OCI-LY1 (cell line): ENCODE measurements around the gene TICAM2.

ENCODE experiments used
- H2AFZ ChIP-seq: fragments of 200-600 bp; sonication (generic), shearing (Covaris generic); 2 replicates; pipeline ENCODE4 v1.6.0; 2014; ENCODE audit warnings: antibody characterized with exemption, mild to moderate bottlenecking, low read length
- H3F3A ChIP-seq: fragments of 200-600 bp; sonication (generic), shearing (Covaris generic); 2 replicates; pipeline ENCODE4 v1.6.0; 2014; ENCODE audit warnings: mild to moderate bottlenecking, antibody characterized with exemption, low read length, moderate library complexity; ENCODE audit not compliant: insufficient read depth
- H3K27ac ChIP-seq: fragments of 200-600 bp; sonication (generic); 2 replicates; pipeline ENCODE4 v1.5.1; 2014; ENCODE audit warnings: low read length, mixed run types, mild to moderate bottlenecking, low read depth; ENCODE audit not compliant: poor library complexity, severe bottlenecking
- H3K27me3 ChIP-seq: fragments of 200-600 bp; sonication (generic); 2 replicates; pipeline ENCODE4 v1.6.0; 2014; ENCODE audit warnings: antibody characterized with exemption, mild to moderate bottlenecking, low read length, moderate library complexity; ENCODE audit not compliant: insufficient read depth
- H3K36me3 ChIP-seq: fragments of 200-600 bp; sonication (generic); 2 replicates; pipeline ENCODE4 v1.6.1; 2014; ENCODE audit warnings: mild to moderate bottlenecking, antibody characterized with exemption, low read length, moderate library complexity, mixed read lengths; ENCODE audit not compliant: insufficient read depth
- H3K4me1 ChIP-seq: fragments of 200-600 bp; sonication (generic); 2 replicates; pipeline ENCODE4 v1.5.1; 2014; ENCODE audit warnings: mild to moderate bottlenecking, low read length, moderate library complexity; ENCODE audit not compliant: insufficient read depth, severe bottlenecking
- H3K4me2 ChIP-seq: fragments of 200-600 bp; sonication (generic), shearing (Covaris generic); 2 replicates; pipeline ENCODE4 v1.6.1; 2014; ENCODE audit warnings: low read length
- H3K4me3 ChIP-seq: fragments of 200-600 bp; sonication (generic); 2 replicates; pipeline ENCODE4 v1.5.1; 2014; ENCODE audit warnings: low read length, low read depth, mild to moderate bottlenecking, mixed read lengths; ENCODE audit not compliant: poor library complexity, severe bottlenecking
- H3K79me2 ChIP-seq: fragments of 200-600 bp; shearing (Covaris generic); 2 replicates; pipeline ENCODE4 v1.6.1; 2016; ENCODE audit warnings: mixed run types, low read length, mixed read lengths; ENCODE audit not compliant: insufficient read depth
- H3K9ac ChIP-seq: fragments of 200-600 bp; sonication (generic), shearing (Covaris generic); 2 replicates; pipeline ENCODE4 v1.6.1; 2014; ENCODE audit warnings: mild to moderate bottlenecking, low read length, mixed read lengths
- H3K9me2 ChIP-seq: fragments of 200-600 bp; sonication (generic), shearing (Covaris generic); 2 replicates; pipeline ENCODE4 v1.6.1; 2014; ENCODE audit warnings: low read depth, mild to moderate bottlenecking, low read length, mixed read lengths
- H3K9me3 ChIP-seq: fragments of 200-600 bp; shearing (Covaris generic); 2 replicates; pipeline ENCODE4 v1.6.1; 2014; ENCODE audit warnings: low read length, mixed read lengths
- H4K20me1 ChIP-seq: fragments of 200-600 bp; sonication (generic), shearing (Covaris generic); 2 replicates; pipeline ENCODE4 v1.6.0; 2016; ENCODE audit warnings: mild to moderate bottlenecking, low read length; ENCODE audit not compliant: insufficient read depth
- EZH2 ChIP-seq: fragments of 200-600 bp; sonication (generic), shearing (Covaris generic); IDR thresholded peaks from 2 replicates; pipeline ENCODE4 v1.8.0; 2017; ENCODE audit warnings: borderline replicate concordance, mixed run types, mild to moderate bottlenecking, antibody characterized with exemption, low read length, moderate library complexity, mixed read lengths
- TF ChIP-seq, protein P1 (sequence below): fragments of 200-600 bp; sonication (generic), shearing (Covaris generic); IDR thresholded peaks from 2 replicates; pipeline ENCODE4 v1.5.1; 2017; ENCODE audit warnings: mild to moderate bottlenecking, antibody characterized with exemption, low read length, moderate library complexity, mixed read lengths

The TICAM2 gene

DNA sequence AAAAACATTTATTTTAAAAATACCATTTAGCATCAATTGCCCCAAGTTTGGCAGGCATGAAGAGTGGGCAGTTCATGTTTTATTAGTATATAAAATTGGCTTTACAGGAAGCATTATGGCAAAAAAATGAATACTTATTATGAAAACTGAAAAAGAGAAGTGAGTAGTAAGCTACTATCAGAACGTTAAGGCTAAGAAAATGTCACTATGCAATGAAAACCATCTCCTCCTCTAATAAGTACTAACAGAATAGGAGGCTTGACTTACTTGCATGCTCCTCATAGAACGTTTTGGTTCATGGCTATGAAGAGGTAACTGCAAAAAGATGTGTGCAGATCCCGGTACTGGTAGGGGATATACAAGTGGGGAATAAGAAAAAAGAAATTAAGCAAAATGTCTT, 23.6 kb downstream of the TICAM2 start:
- H3K4me3 ChIP-seq, result no peak overlapping the region
- TF ChIP-seq, protein P1, sequence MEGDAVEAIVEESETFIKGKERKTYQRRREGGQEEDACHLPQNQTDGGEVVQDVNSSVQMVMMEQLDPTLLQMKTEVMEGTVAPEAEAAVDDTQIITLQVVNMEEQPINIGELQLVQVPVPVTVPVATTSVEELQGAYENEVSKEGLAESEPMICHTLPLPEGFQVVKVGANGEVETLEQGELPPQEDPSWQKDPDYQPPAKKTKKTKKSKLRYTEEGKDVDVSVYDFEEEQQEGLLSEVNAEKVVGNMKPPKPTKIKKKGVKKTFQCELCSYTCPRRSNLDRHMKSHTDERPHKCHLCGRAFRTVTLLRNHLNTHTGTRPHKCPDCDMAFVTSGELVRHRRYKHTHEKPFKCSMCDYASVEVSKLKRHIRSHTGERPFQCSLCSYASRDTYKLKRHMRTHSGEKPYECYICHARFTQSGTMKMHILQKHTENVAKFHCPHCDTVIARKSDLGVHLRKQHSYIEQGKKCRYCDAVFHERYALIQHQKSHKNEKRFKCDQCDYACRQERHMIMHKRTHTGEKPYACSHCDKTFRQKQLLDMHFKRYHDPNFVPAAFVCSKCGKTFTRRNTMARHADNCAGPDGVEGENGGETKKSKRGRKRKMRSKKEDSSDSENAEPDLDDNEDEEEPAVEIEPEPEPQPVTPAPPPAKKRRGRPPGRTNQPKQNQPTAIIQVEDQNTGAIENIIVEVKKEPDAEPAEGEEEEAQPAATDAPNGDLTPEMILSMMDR, result no peak
- TF ChIP-seq EZH2, result no peak
- H4K20me1 ChIP-seq, result no peaks in the 10 kb centered on the region
- H3K79me2 ChIP-seq, result no peaks in the 10 kb centered on the region
- H3K9me3 ChIP-seq, result no peaks in the 10 kb centered on the region
- H3K36me3 ChIP-seq, result no peaks in the 10 kb centered on the region
- no peak overlapping the region for H3K9ac ChIP-seq
- no peaks in the 10 kb centered on the region for H3K27me3 ChIP-seq
- H3K27ac ChIP-seq, result no peak overlapping the region
- H3K4me1 ChIP-seq, result no peaks in the 10 kb centered on the region
- no peaks in the 10 kb centered on the region for H3F3A ChIP-seq
- H3K4me2 ChIP-seq, result no peak overlapping the region
- H2AFZ ChIP-seq, result no peak overlapping the region
- H3K9me2 ChIP-seq, result no peaks in the 10 kb centered on the region

DNA sequence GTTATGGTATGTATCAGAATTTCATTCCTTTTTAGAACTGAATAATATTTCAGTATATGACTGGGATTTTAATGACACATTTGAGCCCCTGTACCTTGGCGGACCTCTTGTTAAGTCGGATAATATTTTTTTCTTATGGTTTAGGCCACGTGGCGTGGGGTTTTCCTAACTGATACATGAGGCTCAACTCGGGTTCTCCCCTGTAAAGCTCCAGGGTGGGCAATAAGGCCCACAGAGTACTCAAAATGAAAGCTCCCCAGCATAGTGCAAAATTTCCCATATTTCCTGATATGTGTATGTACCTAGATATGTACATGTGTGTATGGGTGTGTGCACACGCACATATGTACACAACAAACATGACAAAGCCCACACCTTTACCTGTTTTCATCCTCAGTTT, 24.5 kb downstream of the TICAM2 start:
- H3K36me3 ChIP-seq, result no peaks in the 10 kb centered on the region
- no peaks in the 10 kb centered on the region for H3K9me2 ChIP-seq
- no peaks in the 10 kb centered on the region for H4K20me1 ChIP-seq
- no peaks in the 10 kb centered on the region for H3K27me3 ChIP-seq
- no peaks in the 10 kb centered on the region for H3K9me3 ChIP-seq
- H3K9ac ChIP-seq, result no peak overlapping the region
- H2AFZ ChIP-seq, result no peak overlapping the region
- TF ChIP-seq, protein P1, result no peak
- TF ChIP-seq EZH2, result no peak
- H3K4me2 ChIP-seq, result no peak overlapping the region
- H3K4me3 ChIP-seq, result no peak overlapping the region
- H3K4me1 ChIP-seq, result no peaks in the 10 kb centered on the region
- no peaks in the 10 kb centered on the region for H3F3A ChIP-seq
- no peaks in the 10 kb centered on the region for H3K79me2 ChIP-seq
- H3K27ac ChIP-seq, result no peak overlapping the region

DNA sequence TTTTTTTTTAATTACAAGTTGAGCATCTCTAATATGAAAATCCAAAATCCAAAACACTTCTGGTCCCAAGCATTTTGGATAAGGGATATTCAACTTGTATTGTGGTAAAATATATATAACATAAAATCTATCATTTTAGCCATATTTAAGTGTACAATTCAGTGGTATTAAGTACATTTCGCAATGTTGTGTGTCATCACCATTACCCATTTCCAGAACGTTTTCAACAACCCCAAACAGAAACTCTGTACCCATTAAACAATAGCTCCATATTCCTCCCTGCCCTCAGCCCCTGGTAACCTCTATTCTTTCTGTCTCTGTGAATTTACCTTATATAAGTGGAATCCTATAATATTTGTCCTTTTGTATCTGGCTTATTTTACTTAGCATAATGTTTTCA, 24.9 kb downstream of the TICAM2 start:
- no peaks in the 10 kb centered on the region for H3K79me2 ChIP-seq
- TF ChIP-seq, protein P1, result no peak
- TF ChIP-seq EZH2, result no peak

More for the DNA sequence above, 24.9 kb downstream of the TICAM2 start:
- Histone ChIP-seq H3K9me2 (no peaks in the 10 kb centered on the region), H3K4me2 (no peak overlapping the region), H4K20me1 (no peaks in the 10 kb centered on the region), H3K36me3 (no peaks in the 10 kb centered on the region), H3K9ac (no peak overlapping the region), H3K4me1 (no peaks in the 10 kb centered on the region), H3K4me3 (no peak overlapping the region), H3F3A (no peaks in the 10 kb centered on the region), H3K27ac (no peak overlapping the region), H2AFZ (no peak overlapping the region), H3K27me3 (no peaks in the 10 kb centered on the region), H3K9me3 (no peaks in the 10 kb centered on the region)
